NCI-H2196 (cell line): ENCODE measurements around the gene TSPAN17.

Experiments used
- DNase-seq: peaks from one replicate; lab custom pipeline; 2025; ENCODE audit not compliant: unreplicated experiment; lab: John Stamatoyannopoulos, UW

Gene TSPAN17

DNA sequence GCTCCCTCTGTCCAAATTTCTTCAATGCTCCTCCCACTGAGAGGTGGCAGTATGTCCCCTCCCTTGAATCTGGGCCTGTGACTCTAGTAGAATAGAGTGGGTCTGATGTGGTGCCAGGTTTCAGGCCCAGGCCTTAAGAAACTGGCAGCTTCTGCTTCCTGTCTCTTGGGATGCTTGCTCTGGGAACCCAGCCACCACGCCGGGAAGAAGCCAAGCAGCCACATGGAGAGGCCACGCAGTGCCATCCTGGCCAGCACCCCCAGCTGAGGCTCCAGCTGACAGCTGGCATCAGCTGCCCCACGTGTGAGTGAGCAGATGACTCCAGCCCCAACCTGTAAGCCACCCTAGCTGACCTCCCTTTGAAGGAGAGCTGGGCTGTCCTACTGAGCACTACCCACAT is 7.3 kb upstream of the TSPAN17 start:
- peak; percentile 74 for DNase-seq

DNA sequence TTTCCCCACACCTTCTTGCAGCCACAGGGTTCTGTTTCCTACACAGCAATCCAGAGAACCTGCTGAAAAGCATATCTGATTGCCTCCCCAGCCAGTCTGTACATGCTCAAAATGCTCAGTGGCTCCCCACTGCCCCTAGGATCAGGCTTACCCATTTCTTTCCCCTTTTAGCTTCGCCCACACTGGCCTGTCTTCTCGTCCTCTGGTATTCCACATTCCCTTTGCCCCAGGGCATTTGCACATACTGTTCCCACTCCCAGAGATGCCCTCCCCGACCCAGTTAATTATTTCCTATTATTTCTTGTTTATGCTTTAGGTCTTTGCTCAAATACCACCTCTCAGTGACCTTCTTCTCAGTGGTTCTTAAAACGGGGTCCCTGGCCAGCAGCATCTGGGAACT is 6.7 kb upstream of the TSPAN17 start:
- no peak for DNase-seq

DNA sequence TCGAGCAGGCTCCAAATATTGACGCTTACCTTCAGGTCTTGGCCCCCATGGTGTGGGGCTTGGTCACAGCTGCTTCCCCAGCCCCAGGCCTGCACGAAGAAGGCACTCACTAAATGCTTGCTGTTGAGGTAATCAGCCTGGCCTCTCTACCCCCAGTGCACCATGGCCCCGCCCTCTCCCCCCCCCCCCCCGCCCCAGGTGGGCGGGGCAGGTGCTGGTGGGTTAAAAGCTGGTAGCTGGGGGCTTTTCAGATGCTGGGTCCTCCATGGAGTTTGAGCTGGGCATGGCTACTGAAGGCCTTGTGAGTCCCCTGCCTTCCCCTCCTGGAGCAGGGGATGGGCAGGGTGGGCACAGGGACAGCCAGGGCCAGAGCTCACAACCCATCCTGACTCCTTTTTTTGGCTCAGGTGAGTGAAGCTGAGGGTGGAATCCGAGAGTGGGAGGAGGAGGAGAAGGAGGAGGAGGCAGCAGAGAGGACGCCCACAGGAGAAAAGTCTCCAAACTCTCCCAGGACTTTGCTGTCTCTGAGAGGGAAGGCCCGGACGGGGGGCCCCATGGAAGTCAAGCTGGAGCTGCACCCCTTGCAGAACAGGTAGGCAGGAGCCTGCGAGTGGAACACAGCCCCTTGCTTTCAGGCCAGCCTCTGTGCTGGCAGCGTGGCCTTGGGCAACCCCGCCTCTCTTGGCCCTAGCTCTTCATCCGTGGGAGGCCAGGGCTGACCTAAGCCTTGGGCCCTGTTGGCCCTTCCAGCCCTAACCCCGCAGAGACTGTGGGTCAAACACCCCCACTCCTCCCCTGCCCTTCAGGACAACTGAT is 4.4 kb upstream of the TSPAN17 start:
- DNase-seq = no peak

DNA sequence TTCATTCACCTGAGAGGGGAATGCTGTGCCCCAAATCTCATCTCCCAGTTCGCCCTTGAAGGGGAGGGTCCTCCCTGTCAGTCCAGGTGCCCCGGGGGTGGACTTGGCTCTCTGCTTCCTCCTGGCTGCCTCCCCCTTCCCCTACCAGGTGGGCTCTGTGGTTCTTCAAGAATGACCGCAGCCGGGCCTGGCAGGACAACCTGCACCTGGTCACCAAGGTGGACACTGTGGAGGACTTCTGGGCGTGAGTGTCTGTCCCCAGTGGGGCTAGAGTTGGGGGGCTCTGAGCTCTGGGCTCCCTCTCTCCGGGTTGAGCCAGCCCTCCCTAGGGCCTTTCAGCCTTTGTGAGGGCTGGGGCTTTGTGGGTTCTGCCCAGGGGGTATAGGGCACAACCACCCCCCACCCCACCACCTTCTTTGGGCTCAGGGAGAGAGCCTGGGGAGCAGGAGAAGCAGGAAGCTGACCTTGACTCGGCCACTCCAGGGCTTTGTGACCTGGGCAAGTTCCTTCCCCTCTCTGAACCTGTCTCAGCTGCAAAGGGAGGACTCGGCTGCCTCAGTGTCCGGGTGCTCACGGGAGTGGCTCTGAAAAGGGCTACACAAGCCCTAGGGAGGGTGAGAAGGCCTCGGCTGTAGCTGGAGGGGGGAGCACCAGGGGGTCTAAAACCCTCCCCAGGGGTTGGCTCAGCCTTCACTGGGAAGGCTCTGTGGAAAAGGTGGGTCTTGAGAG is 3.6 kb upstream of the TSPAN17 start:
- DNase-seq = no peak

DNA sequence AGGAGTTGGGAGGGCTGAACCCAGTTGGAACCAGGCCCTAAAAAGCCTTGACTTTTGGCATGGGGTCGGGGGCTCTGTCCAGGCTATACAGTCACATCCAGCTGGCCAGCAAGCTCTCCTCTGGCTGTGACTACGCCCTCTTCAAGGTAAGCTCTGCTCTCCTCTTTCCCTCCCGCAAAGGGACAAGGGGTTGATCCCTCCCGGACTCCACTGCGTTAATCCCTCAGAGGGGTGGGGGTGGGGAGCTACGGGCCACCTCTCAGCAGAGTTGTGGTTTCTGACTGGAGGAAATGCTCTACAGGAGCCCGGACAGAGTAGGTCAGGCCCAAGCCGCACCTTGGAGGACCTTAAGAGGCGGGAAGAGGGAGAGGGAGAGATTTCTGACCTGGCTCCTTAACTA is 3.0 kb upstream of the TSPAN17 start:
- DNase-seq = no peak

DNA sequence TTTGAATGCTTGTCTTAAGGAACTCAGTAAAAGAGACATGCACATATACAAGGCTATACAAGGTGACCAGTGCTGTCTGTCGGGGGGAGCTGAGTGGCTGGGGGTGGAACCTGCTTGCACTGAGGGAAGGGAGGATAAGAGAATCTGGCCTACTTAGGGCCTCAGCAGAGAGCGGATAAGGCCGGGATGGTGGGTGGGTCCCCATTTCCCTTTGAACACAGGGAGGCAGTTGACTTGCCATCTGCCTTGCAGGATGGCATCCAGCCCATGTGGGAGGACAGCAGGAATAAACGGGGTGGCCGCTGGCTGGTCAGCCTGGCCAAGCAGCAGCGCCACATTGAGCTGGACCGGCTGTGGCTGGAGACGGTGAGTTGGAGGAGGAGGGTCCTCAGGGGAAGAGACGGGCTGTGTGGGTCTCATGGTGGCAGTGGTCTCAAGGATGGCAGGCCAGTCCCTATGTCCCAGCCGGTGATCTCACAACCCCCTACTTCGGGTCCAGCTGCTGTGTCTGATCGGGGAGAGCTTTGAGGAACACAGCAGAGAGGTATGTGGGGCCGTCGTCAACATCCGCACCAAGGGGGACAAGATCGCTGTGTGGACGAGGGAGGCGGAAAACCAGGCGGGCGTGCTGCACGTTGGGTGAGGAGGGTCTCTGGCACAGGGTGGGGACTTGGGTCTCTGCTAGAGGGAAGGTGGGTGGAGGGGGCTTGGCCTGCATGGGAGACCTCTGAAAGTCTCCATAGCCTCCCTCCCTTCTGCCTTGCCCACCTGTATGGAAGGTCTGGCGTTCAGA is 2.2 kb upstream of the TSPAN17 start:
- DNase-seq = no peak

DNA sequence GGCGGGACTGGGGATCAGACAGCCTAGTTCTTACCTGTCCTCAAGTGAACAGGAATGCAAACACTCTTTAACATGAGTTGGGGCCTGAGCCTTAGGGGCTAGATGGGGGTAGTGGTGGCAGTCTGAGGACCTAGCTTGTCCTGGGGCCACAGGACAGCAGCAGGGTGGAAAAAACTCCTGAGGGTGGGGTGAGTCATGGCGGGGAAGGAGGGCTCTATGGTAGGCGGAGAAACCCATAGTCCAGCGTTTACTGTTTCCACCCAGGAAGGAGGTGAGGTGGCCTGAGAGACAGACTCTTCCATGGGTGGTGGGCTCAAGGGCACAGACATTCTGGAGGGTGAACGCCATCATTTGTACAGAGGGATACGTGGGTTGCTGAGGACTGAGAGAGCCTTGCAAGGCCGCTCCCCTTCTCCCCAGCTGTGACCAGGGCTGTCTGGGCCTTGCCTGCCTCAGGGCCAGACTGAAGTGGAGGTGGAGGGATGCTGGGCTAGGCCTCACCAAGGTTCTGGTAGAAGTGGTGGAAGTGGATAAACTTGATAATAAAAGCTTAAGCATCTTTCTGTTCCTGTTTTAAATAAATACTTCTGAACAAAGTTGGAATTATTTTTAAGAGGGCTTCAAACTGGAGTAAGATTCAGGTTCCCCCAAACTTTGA is 1.1 kb upstream of the TSPAN17 start:
- DNase-seq = no peak

DNA sequence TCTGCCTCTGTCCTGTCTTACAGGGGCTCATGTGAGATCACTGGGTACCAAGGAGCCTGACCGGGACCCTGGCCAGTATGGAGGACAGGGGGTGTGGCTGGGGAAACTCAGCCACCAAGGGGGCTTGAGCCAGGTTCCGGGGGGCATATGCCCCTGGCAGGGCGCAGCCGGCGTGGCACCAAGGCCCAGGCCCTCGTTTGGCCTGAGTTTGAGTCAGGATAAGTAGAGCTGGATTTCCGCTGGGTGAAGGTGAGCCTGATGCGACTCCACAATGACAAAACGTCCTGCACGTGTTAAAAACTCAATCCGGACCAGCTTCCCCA is 616 bp upstream of the TSPAN17 start:
- no peak for DNase-seq

DNA sequence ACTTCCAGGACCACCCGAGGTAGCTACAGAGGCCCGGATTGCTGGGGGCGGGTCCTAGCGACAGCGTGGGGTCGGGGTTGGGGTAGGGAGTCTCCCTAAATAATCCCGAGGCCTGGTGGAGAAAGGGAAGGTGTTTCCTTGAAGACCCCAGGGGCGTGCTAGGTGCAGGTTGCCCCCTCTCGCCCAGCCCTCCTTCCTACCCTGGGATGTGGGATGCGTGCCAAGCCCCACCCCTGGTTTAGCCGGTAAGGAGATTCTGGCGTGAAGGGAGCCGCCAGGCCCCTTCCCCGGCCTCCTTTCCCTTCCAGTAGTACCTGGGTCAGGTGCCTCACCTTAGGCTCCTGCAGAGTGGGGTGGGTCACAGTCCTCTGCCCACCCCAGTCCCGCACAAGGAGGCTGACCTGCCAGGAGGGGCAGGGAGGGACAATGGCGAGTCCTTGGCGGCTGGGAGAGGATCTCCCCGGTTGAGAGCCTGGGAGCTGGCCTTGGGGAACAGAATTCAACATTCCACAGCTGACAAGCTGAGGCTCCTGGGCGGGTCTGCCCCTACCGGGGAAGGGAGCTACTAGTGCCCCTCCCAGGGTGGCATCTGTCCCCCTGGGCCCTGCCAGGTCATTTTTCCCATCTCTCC is 674 bp downstream of the TSPAN17 start:
- DNase-seq = peak; percentile 18

DNA sequence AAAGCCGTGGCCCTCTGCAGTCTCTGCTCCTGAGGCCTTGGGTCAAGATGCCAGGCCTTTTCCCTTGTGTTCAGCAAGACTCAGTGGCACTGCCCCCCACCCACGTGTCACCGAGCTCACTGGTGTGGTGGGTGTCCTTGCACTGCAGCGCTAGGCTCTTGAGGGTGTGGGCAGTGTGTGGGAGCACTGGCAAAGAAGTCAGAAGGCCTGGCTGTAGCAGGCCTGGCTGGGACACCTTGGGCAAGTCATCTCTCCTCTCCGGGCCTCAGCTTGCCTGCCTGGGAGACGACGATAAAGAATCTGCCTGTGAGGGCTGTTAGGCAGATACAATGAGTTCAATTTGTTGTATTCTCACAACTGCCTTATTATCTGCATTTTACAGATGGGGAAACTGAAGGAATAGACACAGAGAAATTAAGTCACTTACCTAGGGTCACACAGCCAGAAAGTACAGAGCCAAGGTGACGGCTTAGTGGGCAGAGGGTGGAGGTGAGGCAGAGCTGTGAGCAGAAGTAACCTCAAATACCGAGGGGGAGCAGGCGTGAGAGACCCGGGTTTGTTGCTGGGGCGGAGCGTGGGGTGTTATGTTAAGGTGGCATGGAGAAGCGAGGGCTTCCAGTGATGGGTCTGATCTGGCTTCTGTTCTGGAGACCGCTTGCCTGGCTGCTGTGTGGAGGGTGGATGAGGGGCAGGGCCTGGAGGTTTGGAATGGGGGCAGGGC is 1.4 kb downstream of the TSPAN17 start:
- no peak for DNase-seq

DNA sequence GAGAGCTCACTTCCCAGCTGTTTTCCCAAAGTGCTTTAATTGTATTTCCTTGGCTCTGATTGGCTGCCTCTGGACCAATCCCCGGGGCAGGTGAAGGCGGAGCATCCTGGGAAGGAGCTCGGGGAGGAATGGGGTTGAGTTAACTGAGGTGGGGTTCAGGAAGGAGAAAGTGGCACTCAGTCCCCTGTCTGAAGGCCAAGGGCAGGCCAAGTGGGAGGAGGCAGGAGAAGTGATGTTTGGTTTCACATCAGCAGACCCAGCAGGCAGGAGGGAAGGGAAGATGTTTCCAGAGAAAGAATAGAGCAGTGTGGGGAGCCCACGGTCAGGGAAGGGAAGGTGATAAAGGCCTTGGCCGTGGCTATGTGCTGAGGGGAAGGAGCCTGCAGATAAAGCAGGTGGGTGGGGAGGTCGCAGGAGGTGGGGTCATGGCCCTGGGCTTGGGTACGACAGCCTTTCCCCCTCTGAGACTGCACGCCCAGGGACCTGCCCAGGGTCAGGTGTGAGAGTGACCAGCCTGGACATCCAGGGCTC is 3.1 kb downstream of the TSPAN17 start:
- no peak for DNase-seq

DNA sequence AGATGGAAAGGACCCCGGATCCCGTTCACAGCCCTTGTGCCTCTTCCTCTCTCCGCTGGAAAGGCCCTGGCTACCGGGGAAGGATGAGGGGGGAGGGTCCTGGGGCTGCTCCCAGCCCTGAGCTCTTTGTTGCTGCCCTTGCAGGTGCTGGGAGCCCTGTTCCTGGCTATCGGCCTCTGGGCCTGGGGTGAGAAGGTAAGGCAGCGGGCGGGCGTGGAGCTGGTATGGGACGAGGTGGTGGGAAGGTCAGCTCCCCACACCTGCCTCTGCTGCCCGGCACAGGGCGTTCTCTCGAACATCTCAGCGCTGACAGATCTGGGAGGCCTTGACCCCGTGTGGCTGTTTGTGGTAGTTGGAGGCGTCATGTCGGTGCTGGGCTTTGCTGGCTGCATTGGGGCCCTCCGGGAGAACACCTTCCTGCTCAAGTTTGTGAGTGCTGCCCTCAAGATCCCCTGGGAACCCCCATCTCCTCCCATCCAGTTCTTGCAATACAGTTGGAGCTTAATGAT is 4.2 kb downstream of the TSPAN17 start:
- no peak for DNase-seq

DNA sequence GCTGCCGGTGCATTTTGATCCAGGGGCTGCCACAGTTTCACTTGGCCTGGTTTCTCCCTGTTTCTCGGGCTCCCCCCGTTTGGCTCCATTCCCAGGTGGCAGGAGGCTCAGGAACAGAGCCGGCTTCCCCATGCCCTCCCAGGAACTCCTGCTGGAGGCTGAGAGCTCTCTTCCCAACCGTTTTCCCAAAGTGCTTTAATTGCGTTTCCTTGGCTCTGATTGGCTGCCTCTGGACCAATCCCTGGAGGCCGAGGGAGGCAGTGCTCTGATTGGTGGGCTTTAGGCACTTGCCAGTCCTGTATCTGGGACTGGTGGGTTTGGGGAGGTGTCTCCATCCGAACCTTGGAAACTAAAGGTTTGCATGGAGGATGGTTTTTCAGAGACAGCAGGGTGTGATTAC is 4.9 kb downstream of the TSPAN17 start:
- no peak for DNase-seq

DNA sequence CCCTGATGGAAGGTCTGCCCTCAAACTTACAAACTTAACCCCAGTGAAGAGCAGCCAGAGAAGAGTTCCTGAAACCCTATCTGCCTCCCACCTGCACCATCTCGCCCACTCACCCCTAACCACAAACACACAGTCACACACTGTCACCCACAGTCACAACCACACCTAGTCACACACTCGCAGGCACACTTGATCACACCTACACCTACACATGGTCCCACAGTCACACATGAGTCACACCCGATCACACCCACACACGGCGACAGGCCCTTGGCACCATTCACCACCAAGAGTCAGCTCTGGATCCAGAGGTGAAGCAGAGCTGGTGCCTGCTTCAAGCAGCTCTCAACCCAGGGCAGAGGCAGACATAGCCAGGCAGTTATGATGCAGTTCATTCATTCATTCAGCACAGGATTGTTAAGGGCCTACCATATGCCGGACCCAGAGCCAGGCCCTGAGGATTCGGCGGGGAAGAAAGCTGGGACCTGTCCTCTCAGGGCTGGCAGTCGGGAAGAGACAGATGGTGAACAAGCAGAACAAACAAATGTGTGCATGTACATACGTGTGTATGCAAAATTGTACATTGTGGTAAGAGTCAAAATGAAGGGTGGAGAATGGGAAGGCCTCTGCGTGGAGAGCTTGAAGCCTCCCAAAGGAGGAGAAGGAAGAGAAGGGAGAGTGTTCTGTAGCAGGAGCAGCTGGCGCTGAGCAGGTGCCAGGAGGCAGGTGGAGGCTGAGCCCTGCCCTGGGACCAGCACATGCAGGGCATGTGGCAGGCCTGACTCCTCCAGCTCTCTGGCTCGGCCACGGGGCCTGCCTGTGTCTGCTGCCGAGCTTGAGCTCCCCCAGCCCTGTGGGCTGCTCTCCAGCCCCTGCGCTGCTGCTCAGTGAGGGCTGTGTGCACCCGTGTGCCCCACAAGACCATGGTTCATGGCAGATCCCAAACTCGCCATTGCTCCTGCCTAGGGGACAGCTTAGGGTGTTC is 6.4 kb downstream of the TSPAN17 start:
- peak; percentile 35 for DNase-seq

DNA sequence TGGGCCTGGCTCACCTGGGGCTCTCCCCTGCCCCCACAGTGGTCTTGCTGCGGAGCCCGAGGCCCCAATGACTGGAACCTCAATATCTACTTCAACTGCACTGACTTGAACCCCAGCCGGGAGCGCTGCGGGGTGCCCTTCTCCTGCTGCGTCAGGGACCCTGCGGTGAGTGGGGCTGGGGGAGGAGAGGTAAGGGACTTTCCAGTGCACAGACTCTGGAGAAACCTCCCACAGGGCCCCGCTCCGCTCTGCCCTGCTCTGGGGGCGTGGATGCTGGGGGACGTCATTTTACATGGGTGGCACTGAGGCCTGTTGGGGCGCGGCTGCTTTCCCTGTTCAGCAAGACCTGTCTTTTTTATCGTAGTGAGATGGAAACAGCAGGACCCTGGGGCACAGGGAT is 7.6 kb downstream of the TSPAN17 start:
- DNase-seq = no peak

DNA sequence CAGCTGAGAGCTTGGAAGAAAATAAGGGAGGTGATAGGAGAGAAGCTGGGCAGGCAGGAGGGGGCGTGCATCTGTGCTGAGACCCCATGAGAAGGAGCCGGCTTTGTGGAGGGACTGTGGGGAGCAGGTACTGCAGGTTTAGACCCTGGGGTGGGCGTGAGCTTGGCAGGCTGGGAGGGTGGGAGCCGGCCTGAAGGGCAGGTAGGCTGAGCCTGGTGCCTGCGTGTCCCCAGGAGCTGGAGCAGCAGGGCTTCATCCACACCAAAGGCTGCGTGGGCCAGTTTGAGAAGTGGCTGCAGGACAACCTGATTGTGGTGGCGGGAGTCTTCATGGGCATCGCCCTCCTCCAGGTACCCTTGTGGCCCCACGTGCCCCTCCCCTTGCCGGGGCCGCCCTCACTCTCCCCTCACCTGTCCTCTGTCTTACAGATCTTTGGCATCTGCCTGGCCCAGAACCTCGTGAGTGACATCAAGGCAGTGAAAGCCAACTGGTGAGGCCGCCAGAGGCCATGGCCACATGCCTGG is 9.2 kb downstream of the TSPAN17 start:
- DNase-seq = no peak

DNA sequence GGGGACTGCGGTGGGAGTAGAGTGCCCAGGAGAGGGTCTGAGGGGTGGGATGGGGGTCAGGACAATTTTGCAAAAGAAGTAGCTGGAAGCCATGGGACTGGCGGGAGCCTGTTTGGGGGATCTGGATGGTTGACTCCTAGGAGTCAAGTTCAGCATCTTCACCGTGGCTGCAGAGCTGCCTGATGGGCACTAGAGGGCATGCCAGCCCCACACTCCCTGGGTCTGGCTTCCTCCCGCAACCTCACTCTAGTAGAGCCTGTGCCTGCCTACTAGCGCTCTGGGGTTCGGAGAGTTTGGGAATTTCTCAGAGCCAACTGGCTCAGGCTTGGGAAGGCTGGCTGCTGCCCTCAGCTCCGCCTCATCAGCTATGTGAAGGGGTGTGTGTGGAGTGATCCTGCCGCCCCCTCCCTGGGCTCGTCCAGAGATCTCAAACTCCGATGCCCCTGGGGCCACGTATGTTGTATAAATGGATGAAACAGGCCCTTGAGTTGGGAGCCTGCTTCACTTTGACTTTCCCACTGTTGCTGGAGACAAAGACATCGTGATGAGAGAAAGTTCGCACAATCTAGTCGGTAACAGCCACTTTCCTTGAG is 10.8 kb downstream of the TSPAN17 start:
- peak; percentile 79 for DNase-seq
